Prostate gland (tissue), 2 donors: Measurements from ENCODE around the gene TMCO4.

Experiments
- POLR2A ChIP-seq: fragments of 450-650 bp; IDR thresholded peaks from one replicate; pipeline ENCODE4 v1.6.1; 2016; ENCODE audit warnings: antibody characterized with exemption, mild to moderate bottlenecking
- TF ChIP-seq, protein P1 (sequence below), 4 experiments: fragments of 200-600 bp in 2 of 4; fragments of 450-650 bp in 2 of 4; sonication (generic) in 2 of 4; IDR thresholded peaks; 1 replicate in 3 of 4; 2 replicates in 1 of 4; pipeline ENCODE4 v1.5.1; 2016 to 2019; ENCODE audit warnings: antibody characterized with exemption in 4 of 4, mild to moderate bottlenecking in 2 of 4, moderate library complexity in 2 of 4

DNA sequence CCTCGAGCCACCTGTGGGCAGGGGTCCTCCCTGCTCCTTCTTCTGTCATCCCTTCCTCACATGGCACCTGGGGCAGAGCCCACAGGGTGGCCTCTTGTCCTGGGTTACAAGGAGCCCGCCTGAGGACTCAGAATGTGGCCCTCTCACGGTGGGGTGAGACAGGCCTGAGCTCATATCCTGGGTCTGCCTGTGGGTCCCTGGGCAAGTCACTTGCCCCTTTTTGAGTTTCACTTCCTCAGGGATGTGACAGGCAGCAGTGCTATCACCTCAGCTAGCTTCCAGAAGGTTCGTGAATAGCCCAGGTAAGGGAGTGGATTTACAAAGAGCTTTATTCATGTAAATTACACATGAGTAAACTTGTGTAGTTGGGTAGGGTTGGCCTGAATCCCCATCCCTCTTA, 101.5 kb downstream of the TMCO4 start:
- no peak for TF ChIP-seq POLR2A
- TF ChIP-seq, protein P1, sequence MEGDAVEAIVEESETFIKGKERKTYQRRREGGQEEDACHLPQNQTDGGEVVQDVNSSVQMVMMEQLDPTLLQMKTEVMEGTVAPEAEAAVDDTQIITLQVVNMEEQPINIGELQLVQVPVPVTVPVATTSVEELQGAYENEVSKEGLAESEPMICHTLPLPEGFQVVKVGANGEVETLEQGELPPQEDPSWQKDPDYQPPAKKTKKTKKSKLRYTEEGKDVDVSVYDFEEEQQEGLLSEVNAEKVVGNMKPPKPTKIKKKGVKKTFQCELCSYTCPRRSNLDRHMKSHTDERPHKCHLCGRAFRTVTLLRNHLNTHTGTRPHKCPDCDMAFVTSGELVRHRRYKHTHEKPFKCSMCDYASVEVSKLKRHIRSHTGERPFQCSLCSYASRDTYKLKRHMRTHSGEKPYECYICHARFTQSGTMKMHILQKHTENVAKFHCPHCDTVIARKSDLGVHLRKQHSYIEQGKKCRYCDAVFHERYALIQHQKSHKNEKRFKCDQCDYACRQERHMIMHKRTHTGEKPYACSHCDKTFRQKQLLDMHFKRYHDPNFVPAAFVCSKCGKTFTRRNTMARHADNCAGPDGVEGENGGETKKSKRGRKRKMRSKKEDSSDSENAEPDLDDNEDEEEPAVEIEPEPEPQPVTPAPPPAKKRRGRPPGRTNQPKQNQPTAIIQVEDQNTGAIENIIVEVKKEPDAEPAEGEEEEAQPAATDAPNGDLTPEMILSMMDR (IDR thresholded peaks at IDR 0.05): no peak
